Measurements from ENCODE around the gene PTPRE. TPM values are rescaled to one million over a fixed set of nuclear protein-coding genes. Genes with fewer than 3 reads are reported as not detected.

Gene PTPRE
- polyA plus RNA-seq, 1 of the 3 experiments (the other 2 are of a cell fraction) = 11.8 TPM

DNA sequence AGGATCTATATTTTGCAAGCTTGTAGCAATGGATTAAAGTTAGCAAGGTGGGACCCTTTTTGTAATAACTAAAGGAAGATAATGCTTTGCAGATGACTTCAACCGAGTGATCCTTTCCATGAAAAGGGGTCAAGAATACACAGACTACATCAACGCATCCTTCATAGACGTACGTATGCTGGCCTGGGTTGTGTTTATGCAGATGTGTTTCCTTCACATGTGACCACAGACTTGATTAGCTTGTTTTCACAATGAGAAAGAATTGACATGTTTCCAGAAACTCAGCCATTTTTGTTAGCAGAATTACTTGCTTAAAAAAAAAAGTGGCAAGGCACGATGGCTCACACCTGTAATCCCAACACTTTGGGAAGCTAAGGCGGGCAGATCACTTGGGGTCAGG lies 165.1 kb downstream of the PTPRE start:
- 87% methylated on average over 6 of the region's 6 CpGs for WGBS (ENCODE audit: low lambda C conversion rate)
- TF ChIP-seq GATA2 (CRISPR knock-in tag; IDR thresholded peaks at IDR 0.05) = no peak
- TF ChIP-seq RFX5 (IDR thresholded peaks at IDR 0.05; ENCODE audit: low read length) = no peak
- TF ChIP-seq, protein P1, sequence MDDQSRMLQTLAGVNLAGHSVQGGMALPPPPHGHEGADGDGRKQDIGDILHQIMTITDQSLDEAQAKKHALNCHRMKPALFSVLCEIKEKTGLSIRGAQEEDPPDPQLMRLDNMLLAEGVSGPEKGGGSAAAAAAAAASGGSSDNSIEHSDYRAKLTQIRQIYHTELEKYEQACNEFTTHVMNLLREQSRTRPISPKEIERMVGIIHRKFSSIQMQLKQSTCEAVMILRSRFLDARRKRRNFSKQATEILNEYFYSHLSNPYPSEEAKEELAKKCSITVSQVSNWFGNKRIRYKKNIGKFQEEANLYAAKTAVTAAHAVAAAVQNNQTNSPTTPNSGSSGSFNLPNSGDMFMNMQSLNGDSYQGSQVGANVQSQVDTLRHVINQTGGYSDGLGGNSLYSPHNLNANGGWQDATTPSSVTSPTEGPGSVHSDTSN (IDR thresholded peaks at IDR 0.05) = no peak
- TF ChIP-seq, protein P2, sequence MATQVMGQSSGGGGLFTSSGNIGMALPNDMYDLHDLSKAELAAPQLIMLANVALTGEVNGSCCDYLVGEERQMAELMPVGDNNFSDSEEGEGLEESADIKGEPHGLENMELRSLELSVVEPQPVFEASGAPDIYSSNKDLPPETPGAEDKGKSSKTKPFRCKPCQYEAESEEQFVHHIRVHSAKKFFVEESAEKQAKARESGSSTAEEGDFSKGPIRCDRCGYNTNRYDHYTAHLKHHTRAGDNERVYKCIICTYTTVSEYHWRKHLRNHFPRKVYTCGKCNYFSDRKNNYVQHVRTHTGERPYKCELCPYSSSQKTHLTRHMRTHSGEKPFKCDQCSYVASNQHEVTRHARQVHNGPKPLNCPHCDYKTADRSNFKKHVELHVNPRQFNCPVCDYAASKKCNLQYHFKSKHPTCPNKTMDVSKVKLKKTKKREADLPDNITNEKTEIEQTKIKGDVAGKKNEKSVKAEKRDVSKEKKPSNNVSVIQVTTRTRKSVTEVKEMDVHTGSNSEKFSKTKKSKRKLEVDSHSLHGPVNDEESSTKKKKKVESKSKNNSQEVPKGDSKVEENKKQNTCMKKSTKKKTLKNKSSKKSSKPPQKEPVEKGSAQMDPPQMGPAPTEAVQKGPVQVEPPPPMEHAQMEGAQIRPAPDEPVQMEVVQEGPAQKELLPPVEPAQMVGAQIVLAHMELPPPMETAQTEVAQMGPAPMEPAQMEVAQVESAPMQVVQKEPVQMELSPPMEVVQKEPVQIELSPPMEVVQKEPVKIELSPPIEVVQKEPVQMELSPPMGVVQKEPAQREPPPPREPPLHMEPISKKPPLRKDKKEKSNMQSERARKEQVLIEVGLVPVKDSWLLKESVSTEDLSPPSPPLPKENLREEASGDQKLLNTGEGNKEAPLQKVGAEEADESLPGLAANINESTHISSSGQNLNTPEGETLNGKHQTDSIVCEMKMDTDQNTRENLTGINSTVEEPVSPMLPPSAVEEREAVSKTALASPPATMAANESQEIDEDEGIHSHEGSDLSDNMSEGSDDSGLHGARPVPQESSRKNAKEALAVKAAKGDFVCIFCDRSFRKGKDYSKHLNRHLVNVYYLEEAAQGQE (IDR thresholded peaks at IDR 0.05; ENCODE audit: low read depth, low read length) = no peak
- no peak for TF ChIP-seq NFIC (IDR thresholded peaks at IDR 0.05; ENCODE audit: borderline replicate concordance)
- TF ChIP-seq RCOR1 (IDR thresholded peaks at IDR 0.05; ENCODE audit: low read length) = no peak
- TF ChIP-seq GABPA (IDR thresholded peaks at IDR 0.05; ENCODE audit: low read depth) = no peak
- TF ChIP-seq USF1 (IDR thresholded peaks at IDR 0.05; ENCODE audit: borderline replicate concordance, low read depth) = no peak
- no peak for TF ChIP-seq MEF2A (IDR thresholded peaks at IDR 0.05; ENCODE audit: borderline replicate concordance, low read depth)
- no peak for TF ChIP-seq TCF12 (IDR thresholded peaks at IDR 0.05)
- TF ChIP-seq YY1 (IDR thresholded peaks at IDR 0.05; ENCODE audit: low read depth) = no peak
- no peak for TF ChIP-seq POLR2AphosphoS5 (IDR thresholded peaks at IDR 0.05; ENCODE audit: low read depth, low read length)
- TF ChIP-seq, protein P3, sequence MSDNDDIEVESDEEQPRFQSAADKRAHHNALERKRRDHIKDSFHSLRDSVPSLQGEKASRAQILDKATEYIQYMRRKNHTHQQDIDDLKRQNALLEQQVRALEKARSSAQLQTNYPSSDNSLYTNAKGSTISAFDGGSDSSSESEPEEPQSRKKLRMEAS (IDR thresholded peaks at IDR 0.05; ENCODE audit: low read depth) = no peak
- TF ChIP-seq NRF1 (IDR thresholded peaks at IDR 0.05; ENCODE audit: low read depth, low read length) = no peak
- TF ChIP-seq EZH2phosphoT487 (IDR thresholded peaks at IDR 0.05; ENCODE audit: borderline replicate concordance, low read depth) = no peak
- no peak for TF ChIP-seq TAF1 (IDR thresholded peaks at IDR 0.05; ENCODE audit: borderline replicate concordance, low read depth, low read length)
- no peak for TF ChIP-seq FOSL2 (IDR thresholded peaks at IDR 0.05; ENCODE audit: borderline replicate concordance, low read depth)
- no peak for DNase-seq
- Histone ChIP-seq H2AFZ (ENCODE audit: low read depth) (no peak overlapping the region), H3K79me2 (ENCODE audit: insufficient read depth) (no peaks in the 10 kb centered on the region), H3K4me1 (ENCODE audit: control insufficient read depth in 1 of 2, insufficient read depth in 2 of 2, low read depth in 1 of 2, low read length in 1 of 2) (no peaks in the 10 kb centered on the region), H3K4me3 (ENCODE audit: low read depth in 2 of 2, low read length in 1 of 2) (no peak overlapping the region), H3K9me3 (no peaks in the 10 kb centered on the region), H3K9me2 (no peaks in the 10 kb centered on the region), H3K9ac (no peak overlapping the region), H3F3A (replicated peaks; ENCODE audit: insufficient read depth) (peaks cover 2% of the 10 kb centered on the region), H4K20me1 (ENCODE audit: insufficient read depth) (no peaks in the 10 kb centered on the region), H3K36me3 (replicated peaks in 1 of 2; ENCODE audit: control insufficient read depth in 1 of 2, insufficient read depth in 2 of 2, low read length in 1 of 2) (peaks cover 0 to 36% of the 10 kb centered on the region in 2 experiments), H3K27ac (ENCODE audit: low read depth in 2 of 2, low read length in 1 of 2) (no peak overlapping the region), H3K4me2 (no peak overlapping the region), H3K27me3 (ENCODE audit: insufficient read depth) (no peaks in the 10 kb centered on the region)
- POLR2A ChIA-PET = no interaction called here
- CTCF ChIA-PET = interaction anchor here (1.2 to 4.0 kb wide), 9 partner anchors 37 to 356 kb away, joined by 4 to 64 read pairs (median 7); partner anchors contain the start of gene PTPRE
